ENCODE measurements around the gene ARHGAP10.

Gene ARHGAP10

DNA sequence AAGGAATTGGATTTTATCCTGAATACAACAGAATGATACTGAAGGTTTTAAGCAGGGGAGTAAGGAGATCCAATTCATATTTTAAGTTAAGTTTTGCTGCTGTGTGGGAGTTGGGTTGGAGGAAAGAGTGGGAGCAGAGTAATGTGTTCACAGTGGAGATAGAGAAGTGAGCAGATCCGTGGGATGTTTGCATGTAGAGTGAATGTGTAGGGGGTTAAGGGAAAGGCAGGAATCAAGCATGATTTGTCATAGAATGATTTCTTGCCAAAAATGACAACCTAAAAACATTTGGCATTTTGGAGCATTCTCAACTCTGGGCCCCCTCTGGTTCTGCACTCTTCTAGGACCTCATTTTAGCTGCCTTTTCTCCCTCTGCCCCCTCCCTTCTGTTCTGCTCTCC is 76.6 kb downstream of the ARHGAP10 start:
- no peaks in the 10 kb centered on the region for H3K9me3 ChIP-seq (ENCODE audit: control insufficient read depth, low read length)
- H3K4me1 ChIP-seq (ENCODE audit: control insufficient read depth, insufficient read depth, low read length): no peaks in the 10 kb centered on the region
- no peaks in the 10 kb centered on the region for H3K27me3 ChIP-seq (ENCODE audit: control insufficient read depth, insufficient read depth, low read length, poor library complexity, severe bottlenecking)
- 88 to 100% methylated on average over 1 of the region's 1 CpG for WGBS, 2 experiments
- H3K36me3 ChIP-seq (ENCODE audit: control insufficient read depth, insufficient read depth, low read length): no peaks in the 10 kb centered on the region
- H3K27ac ChIP-seq (ENCODE audit: insufficient read depth, low read depth, low read length, poor library complexity, severe bottlenecking): no peak overlapping the region
- H3K4me3 ChIP-seq (ENCODE audit: insufficient read depth, low read depth, low read length): no peak overlapping the region

DNA sequence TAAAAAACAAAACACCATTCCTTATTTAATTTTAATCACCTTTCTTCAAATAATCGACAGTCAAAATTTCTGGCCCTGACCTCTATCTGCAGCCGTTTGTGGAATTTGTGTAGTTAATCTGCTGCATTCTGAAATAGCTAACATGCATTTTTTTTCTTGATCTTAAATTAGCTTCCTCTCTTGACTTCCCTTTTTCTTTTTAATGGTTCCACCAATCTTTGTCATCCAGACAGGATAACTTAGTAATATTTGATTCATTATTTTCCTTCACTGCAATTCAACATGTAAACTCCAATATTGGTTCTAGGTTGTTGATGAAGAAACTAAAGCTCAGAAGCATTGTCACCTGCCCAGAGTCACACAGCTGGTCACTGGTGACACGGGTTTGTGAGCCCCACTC is 77.3 kb downstream of the ARHGAP10 start:
- no peaks in the 10 kb centered on the region for H3K27me3 ChIP-seq (ENCODE audit: control insufficient read depth, insufficient read depth, low read length, poor library complexity, severe bottlenecking)
- 88 to 96% methylated on average over 3 of the region's 3 CpGs for WGBS, 2 experiments
- no peak overlapping the region for H3K27ac ChIP-seq (ENCODE audit: insufficient read depth, low read depth, low read length, poor library complexity, severe bottlenecking)
- no peaks in the 10 kb centered on the region for H3K36me3 ChIP-seq (ENCODE audit: control insufficient read depth, insufficient read depth, low read length)
- no peak overlapping the region for H3K4me3 ChIP-seq (ENCODE audit: insufficient read depth, low read depth, low read length)
- H3K4me1 ChIP-seq (ENCODE audit: control insufficient read depth, insufficient read depth, low read length): no peaks in the 10 kb centered on the region
- H3K9me3 ChIP-seq (ENCODE audit: control insufficient read depth, low read length): no peaks in the 10 kb centered on the region

GRCh38 chr4:147811878-147812277 is 80.0 kb downstream of the ARHGAP10 start:
- H3K4me1 ChIP-seq (ENCODE audit: control insufficient read depth, insufficient read depth, low read length): no peaks in the 10 kb centered on the region
- no peaks in the 10 kb centered on the region for H3K36me3 ChIP-seq (ENCODE audit: control insufficient read depth, insufficient read depth, low read length)
- H3K4me3 ChIP-seq (ENCODE audit: insufficient read depth, low read depth, low read length): no peak overlapping the region
- 75 to 77% methylated on average over 6 of the region's 6 CpGs for WGBS, 2 experiments
- no peak overlapping the region for H3K27ac ChIP-seq (ENCODE audit: insufficient read depth, low read depth, low read length, poor library complexity, severe bottlenecking)
- H3K27me3 ChIP-seq (ENCODE audit: control insufficient read depth, insufficient read depth, low read length, poor library complexity, severe bottlenecking): no peaks in the 10 kb centered on the region
- H3K9me3 ChIP-seq (ENCODE audit: control insufficient read depth, low read length): no peaks in the 10 kb centered on the region

DNA sequence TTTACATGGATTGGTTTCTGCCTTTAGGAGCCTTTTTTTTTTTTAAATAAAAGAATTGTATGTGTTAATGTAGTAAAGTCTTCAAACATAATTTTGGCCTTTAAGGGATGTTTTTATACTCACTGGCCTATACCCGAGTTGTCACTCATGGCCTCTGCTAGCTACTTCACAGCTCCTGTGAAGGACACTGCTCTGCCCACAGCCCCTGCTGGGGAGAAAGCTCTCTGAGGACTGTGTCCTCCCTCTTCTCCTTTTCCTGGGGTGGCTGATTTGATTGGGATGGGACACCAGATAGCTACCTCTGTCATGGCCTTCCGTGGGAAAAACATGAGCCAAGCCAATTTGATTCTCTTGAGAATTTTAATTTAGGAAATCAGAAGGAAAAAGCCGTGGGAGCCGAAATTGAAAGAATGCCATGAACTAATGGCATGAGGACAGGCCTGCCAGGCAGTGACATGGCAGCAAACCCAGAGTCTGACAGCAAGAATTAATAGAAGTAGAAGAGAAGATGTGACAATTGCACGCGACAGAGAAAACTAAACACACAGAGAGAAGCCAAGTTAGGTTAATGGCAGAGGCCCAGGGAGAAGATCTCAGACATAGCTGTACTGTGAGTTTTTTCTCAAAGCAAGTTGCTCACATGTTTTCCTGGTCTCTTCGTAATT is 81.4 kb downstream of the ARHGAP10 start:
- no peaks in the 10 kb centered on the region for H3K27me3 ChIP-seq (ENCODE audit: control insufficient read depth, insufficient read depth, low read length, poor library complexity, severe bottlenecking)
- WGBS, 2 experiments: 90 to 92% methylated on average over 7 of the region's 7 CpGs
- no peaks in the 10 kb centered on the region for H3K36me3 ChIP-seq (ENCODE audit: control insufficient read depth, insufficient read depth, low read length)
- no peaks in the 10 kb centered on the region for H3K4me1 ChIP-seq (ENCODE audit: control insufficient read depth, insufficient read depth, low read length)
- H3K27ac ChIP-seq (ENCODE audit: insufficient read depth, low read depth, low read length, poor library complexity, severe bottlenecking): no peak overlapping the region
- H3K9me3 ChIP-seq (ENCODE audit: control insufficient read depth, low read length): no peaks in the 10 kb centered on the region
- no peak overlapping the region for H3K4me3 ChIP-seq (ENCODE audit: insufficient read depth, low read depth, low read length)

DNA sequence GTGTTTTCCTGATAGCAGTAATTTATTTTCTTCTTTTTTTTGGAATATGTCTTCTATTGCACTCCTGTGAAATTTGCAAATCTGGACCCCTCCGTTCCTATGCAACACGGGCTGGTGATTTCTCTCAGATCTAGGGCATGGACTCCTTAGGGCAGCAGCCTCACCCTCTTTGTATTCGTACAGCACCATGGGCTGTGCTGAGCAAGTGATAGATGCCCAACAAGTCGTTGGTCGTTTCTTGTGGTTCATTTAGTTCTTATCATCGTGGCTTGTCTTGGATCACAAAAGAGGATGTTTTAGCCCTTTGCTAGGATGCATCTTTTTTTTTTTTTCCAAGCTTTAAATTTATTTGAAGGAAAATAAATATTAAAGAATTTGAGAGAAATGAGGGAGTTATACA is 82.1 kb downstream of the ARHGAP10 start:
- no peaks in the 10 kb centered on the region for H3K27me3 ChIP-seq (ENCODE audit: control insufficient read depth, insufficient read depth, low read length, poor library complexity, severe bottlenecking)
- 90 to 94% methylated on average over 6 of the region's 6 CpGs for WGBS, 2 experiments
- H3K36me3 ChIP-seq (ENCODE audit: control insufficient read depth, insufficient read depth, low read length): no peaks in the 10 kb centered on the region
- no peaks in the 10 kb centered on the region for H3K4me1 ChIP-seq (ENCODE audit: control insufficient read depth, insufficient read depth, low read length)
- no peak overlapping the region for H3K4me3 ChIP-seq (ENCODE audit: insufficient read depth, low read depth, low read length)
- no peak overlapping the region for H3K27ac ChIP-seq (ENCODE audit: insufficient read depth, low read depth, low read length, poor library complexity, severe bottlenecking)
- H3K9me3 ChIP-seq (ENCODE audit: control insufficient read depth, low read length): no peaks in the 10 kb centered on the region

DNA sequence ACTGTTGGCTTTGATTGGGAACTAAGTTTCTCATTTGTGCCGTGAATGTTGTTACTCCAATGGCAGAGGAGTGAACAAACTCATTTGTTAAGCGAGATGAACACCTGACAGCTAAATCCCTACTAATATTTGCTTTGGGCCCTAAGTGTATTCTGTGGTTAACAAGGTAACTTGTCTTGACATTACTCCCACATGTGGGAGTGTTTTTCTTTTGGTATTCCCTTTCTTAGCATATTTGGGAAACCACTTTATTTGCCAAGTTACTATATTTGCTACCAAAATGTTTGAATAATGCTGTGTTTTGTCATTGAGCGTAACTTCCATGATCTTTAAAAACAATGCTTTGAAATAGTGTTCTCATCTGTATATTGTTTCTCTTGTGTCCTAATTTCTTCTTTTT is 82.5 kb downstream of the ARHGAP10 start:
- no peak overlapping the region for H3K27ac ChIP-seq (ENCODE audit: insufficient read depth, low read depth, low read length, poor library complexity, severe bottlenecking)
- 95 to 96% methylated on average over 2 to 3 of the region's 3 CpGs for WGBS, 2 experiments
- no peak overlapping the region for H3K4me3 ChIP-seq (ENCODE audit: insufficient read depth, low read depth, low read length)
- H3K4me1 ChIP-seq (ENCODE audit: control insufficient read depth, insufficient read depth, low read length): no peaks in the 10 kb centered on the region
- H3K9me3 ChIP-seq (ENCODE audit: control insufficient read depth, low read length): no peaks in the 10 kb centered on the region
- no peaks in the 10 kb centered on the region for H3K27me3 ChIP-seq (ENCODE audit: control insufficient read depth, insufficient read depth, low read length, poor library complexity, severe bottlenecking)
- H3K36me3 ChIP-seq (ENCODE audit: control insufficient read depth, insufficient read depth, low read length): no peaks in the 10 kb centered on the region

GRCh38 chr4:147815741-147816140 is 83.9 kb downstream of the ARHGAP10 start:
- Histone ChIP-seq H3K27me3 (ENCODE audit: control insufficient read depth, insufficient read depth, low read length, poor library complexity, severe bottlenecking) (no peaks in the 10 kb centered on the region), H3K4me1 (ENCODE audit: control insufficient read depth, insufficient read depth, low read length) (no peaks in the 10 kb centered on the region)
- WGBS, 2 experiments: 93 to 98% methylated on average over 5 of the region's 5 CpGs

DNA sequence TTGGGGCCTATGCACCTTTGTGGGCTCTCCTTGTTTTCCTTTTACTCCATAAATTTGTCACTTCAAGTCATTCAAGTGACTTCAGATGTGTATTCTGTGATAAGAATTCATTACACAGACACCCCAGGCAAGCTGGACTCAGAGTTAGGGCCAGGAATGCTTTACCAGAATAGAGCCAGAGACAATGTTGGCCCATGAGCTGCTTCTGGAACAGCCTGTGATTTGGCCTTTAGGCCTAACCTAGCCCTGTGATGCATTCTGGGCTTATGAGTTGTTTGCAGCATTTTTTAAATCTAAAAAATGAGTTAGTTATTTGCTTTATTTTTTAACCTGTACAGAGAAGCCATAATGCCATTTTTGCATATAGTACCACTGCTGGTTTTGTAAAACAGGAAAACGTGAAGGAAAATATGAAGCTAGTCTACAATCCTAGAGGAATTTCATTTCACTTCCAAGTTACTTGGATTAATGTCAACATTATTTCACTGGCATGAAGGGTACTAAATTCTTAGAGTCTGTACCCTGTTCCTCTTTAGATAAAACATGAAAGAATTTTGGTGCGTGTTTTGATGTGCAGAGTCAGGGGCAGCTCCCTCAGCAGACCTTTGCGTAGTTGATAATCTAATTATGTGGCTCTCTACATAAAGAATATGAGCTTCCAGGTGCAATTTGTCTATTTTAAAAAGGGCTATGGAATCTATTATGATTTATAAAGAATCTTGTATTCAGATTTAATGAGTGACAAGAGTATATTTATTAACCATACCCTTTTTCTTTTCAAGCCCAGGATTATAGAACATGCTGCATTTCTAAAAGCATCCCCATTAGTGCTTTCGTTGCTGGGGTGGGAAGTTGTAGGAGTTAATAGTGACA is 84.7 kb downstream of the ARHGAP10 start:
- no peaks in the 10 kb centered on the region for H3K36me3 ChIP-seq (ENCODE audit: control insufficient read depth, insufficient read depth, low read length)
- H3K4me1 ChIP-seq (ENCODE audit: control insufficient read depth, insufficient read depth, low read length): no peaks in the 10 kb centered on the region
- no peak overlapping the region for H3K27ac ChIP-seq (ENCODE audit: insufficient read depth, low read depth, low read length, poor library complexity, severe bottlenecking)
- no peaks in the 10 kb centered on the region for H3K9me3 ChIP-seq (ENCODE audit: control insufficient read depth, low read length)
- no peaks in the 10 kb centered on the region for H3K27me3 ChIP-seq (ENCODE audit: control insufficient read depth, insufficient read depth, low read length, poor library complexity, severe bottlenecking)
- H3K4me3 ChIP-seq (ENCODE audit: insufficient read depth, low read depth, low read length): no peak overlapping the region
- 94% methylated on average over 3 to 4 of the region's 4 CpGs for WGBS, 2 experiments

More at GRCh38 chr4:147815741-147816140, 83.9 kb downstream of the ARHGAP10 start:
- Histone ChIP-seq H3K4me3 (ENCODE audit: insufficient read depth, low read depth, low read length) (no peak overlapping the region), H3K36me3 (ENCODE audit: control insufficient read depth, insufficient read depth, low read length) (no peaks in the 10 kb centered on the region), H3K27ac (ENCODE audit: insufficient read depth, low read depth, low read length, poor library complexity, severe bottlenecking) (no peak overlapping the region), H3K9me3 (ENCODE audit: control insufficient read depth, low read length) (no peaks in the 10 kb centered on the region)

DNA sequence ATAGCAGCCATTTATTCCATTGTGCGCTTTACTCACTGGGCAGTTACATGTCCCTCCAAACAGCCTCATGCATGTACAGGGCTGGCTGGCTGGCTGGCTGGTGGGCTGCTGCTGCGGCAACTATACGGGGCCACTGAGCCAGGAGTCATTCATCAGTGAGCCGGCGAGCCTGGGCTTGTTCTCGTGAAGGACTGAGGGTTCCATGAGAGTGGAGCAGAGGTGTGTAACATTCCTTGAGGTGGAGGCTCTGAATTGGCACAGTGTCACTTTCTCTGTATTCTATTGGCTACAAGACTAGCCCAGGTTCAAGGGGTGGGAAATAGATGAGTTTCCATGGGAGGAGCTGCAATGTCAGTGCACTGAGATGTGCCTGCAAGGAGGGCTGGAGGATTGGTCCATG is 89.1 kb downstream of the ARHGAP10 start:
- Histone ChIP-seq H3K4me1 (ENCODE audit: control insufficient read depth, insufficient read depth, low read length) (no peaks in the 10 kb centered on the region), H3K27me3 (ENCODE audit: control insufficient read depth, insufficient read depth, low read length, poor library complexity, severe bottlenecking) (no peaks in the 10 kb centered on the region), H3K36me3 (ENCODE audit: control insufficient read depth, insufficient read depth, low read length) (no peaks in the 10 kb centered on the region), H3K4me3 (ENCODE audit: insufficient read depth, low read depth, low read length) (no peak overlapping the region), H3K27ac (ENCODE audit: insufficient read depth, low read depth, low read length, poor library complexity, severe bottlenecking) (no peak overlapping the region), H3K9me3 (ENCODE audit: control insufficient read depth, low read length) (no peaks in the 10 kb centered on the region)
- WGBS, 2 experiments: 95% methylated on average over 6 of the region's 6 CpGs

GRCh38 chr4:147821555-147821954 is 89.7 kb downstream of the ARHGAP10 start:
- 83 to 95% methylated on average over 2 of the region's 2 CpGs for WGBS, 2 experiments
- peaks cover 4% of the 10 kb centered on the region for H3K4me1 ChIP-seq (ENCODE audit: control insufficient read depth, insufficient read depth, low read length)
- H3K27me3 ChIP-seq (ENCODE audit: control insufficient read depth, insufficient read depth, low read length, poor library complexity, severe bottlenecking): no peaks in the 10 kb centered on the region
- no peak overlapping the region for H3K4me3 ChIP-seq (ENCODE audit: insufficient read depth, low read depth, low read length)
- no peaks in the 10 kb centered on the region for H3K9me3 ChIP-seq (ENCODE audit: control insufficient read depth, low read length)
- no peaks in the 10 kb centered on the region for H3K36me3 ChIP-seq (ENCODE audit: control insufficient read depth, insufficient read depth, low read length)
- H3K27ac ChIP-seq (ENCODE audit: insufficient read depth, low read depth, low read length, poor library complexity, severe bottlenecking): no peak overlapping the region

Data from ectodermal cell (in vitro differentiated cells).